Right cardiac atrium (tissue), 5 donors: ENCODE results near the gene ZRANB3. TPM values are rescaled to one million over a fixed set of nuclear protein-coding genes. Genes with fewer than 3 reads are reported as not detected.

Experiments
- ATAC-seq, 2 donors: fragments of 200-7000 bp; cut with Tn5 transposase; one replicate each; pipeline versions ENCODE4 v1.8.0 to v1.9.1; 2020; ENCODE audit warnings: moderate library complexity in 2 of 2, mild to moderate bottlenecking in 1 of 2
- DNase-seq, 3 donors: peaks; one replicate each; pipeline ENCODE4 v3.0.0-alpha.2; 2020
- H3K27ac ChIP-seq: one replicate; pipeline ENCODE4 v1.5.1; 2013; ENCODE audit warnings: mild to moderate bottlenecking, low read length, control low read depth, moderate library complexity
- H3K27me3 ChIP-seq: one replicate; pipeline ENCODE4 v1.6.1; 2013; ENCODE audit not compliant: control insufficient read depth, insufficient read depth
- H3K4me1 ChIP-seq: one replicate; pipeline ENCODE4 v1.6.1; 2013; ENCODE audit warnings: low read length; ENCODE audit not compliant: control insufficient read depth, insufficient read depth
- H3K4me3 ChIP-seq: one replicate; pipeline ENCODE4 v1.5.1; 2013; ENCODE audit warnings: low read length, control low read depth
- H3K9me3 ChIP-seq: one replicate; pipeline ENCODE4 v1.6.1; 2013; ENCODE audit warnings: low read length; ENCODE audit not compliant: control insufficient read depth
- WGBS: extraction: QIAGEN DNeasy Blood & Tissue Kit; methylation state at CpG from one replicate; pipeline ENCODE4 v1.1.7; 2013; 5-methylcytosine and 5-hydroxymethylcytosine counted together
- intact Hi-C, 4 donors: fragments of 100-400 bp; cut with DNase I; formaldehyde crosslinking; loops; one replicate each; pipeline versions ENCODE4 v1.11.0 to v1.14.0; 2022 to 2023
- polyA plus RNA-seq: library from polyadenylated mRNA; stranded (reverse); fragments of 200-250 nt; gene quantifications from one replicate; pipeline ENCODE4 v1.2.3, GENCODE V29; 2013
- total RNA-seq, 4 donors: library from RNA; stranded (reverse); fragmentation: NEBNext Ultra II Directional; extraction: Animal tissue kit (Norgen Biotek cat#: 25700); gene quantifications; one replicate each; pipeline ENCODE4 v1.2.1, GENCODE V29; 2021
- donor health status: healthy with polysubstance abuse.
- donor health status: DM: no; HTN: yes; CAD: no.
- donor health status: DM: no; HTN: no; CAD: no.
- donor health status: DM: no; HTN: yes; CAD: no; lungs with severe emphysema.
- donor health status: DM: yes; HTN: yes; CAD: no.

Gene ZRANB3
- total and polyA plus RNA-seq, 5 donors = 0.88 to 4.1 (median 2.6) TPM

GRCh38 chr2:135159191-135159590, 371.8 kb downstream of the ZRANB3 start:
- H3K4me3 ChIP-seq = no peak overlapping the region
- no peaks in the 10 kb centered on the region for H3K4me1 ChIP-seq
- no peak overlapping the region for H3K27ac ChIP-seq
- ATAC-seq = no peak
- WGBS = 94% methylated on average over 2 of the region's 2 CpGs
- no peaks in the 10 kb centered on the region for H3K27me3 ChIP-seq
- DNase-seq = no peak
- H3K9me3 ChIP-seq = no peaks in the 10 kb centered on the region
- intact Hi-C loops = no loop called here

DNA sequence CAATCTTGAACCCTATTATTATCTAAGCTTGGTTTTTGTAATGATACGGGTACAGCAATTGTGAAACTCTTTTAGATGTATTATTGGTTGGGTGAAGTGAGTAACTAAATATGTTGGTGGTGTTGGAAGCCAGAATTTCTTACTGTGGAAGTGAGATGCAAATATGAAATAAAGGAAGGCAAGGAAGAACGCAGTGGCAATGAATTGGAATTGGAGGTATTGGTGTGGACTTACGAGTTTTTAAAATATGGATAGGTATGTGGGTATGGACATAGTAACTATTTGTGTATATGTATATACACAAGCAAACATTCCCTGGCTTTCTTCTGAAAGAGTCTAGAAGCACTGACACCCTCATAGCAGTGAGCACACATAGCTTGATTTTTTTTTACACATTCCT, 373.2 kb downstream of the ZRANB3 start:
- Histone ChIP-seq H3K27me3 (no peaks in the 10 kb centered on the region), H3K4me1 (peaks cover 1% of the 10 kb centered on the region), H3K9me3 (no peaks in the 10 kb centered on the region), H3K4me3 (no peak overlapping the region), H3K27ac (no peak overlapping the region)
- ATAC-seq (no peak), DNase-seq (no peak)
- intact Hi-C loops = no loop called here
- WGBS = 98% methylated on average over 3 of the region's 3 CpGs

DNA sequence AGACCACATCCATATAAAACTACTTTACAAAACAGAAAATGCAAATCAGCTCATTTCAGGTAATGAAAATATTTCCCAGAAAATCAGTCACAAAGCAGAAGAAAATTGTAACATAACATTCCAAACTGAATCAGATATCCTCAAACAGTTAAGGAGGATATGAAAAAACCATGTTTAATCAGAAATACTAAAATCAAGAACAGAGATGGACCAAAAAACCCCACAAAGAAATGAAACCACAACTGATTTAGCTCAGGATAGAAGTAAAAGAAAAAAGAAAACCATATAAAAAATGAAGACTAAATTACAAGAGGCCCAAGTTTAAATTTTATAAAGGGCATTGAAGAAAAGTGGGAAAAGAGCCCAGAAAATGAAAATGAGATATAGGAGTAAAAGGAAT, 376.1 kb downstream of the ZRANB3 start:
- no peaks in the 10 kb centered on the region for H3K9me3 ChIP-seq
- intact Hi-C loops = no loop called here

DNA sequence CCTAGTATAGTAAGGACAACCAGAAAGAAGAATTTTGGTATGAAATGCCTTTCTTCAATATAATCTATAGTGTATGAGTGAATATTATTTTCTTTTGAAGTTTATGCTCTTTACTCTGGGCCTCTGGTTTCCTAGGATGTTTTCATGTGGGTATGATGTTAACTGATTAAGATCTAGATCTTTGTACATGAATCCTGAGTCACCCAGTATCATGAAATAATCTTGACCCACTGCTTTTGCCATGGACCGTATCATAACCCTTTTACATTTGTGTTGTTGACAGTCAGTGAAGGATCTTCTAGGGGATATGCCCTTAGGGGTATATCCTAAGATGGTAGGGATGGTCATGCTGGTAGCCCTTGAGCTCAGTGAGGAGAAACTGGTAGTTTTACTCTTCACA, 378.7 kb downstream of the ZRANB3 start:
- no peaks in the 10 kb centered on the region for H3K27me3 ChIP-seq
- H3K9me3 ChIP-seq = no peaks in the 10 kb centered on the region
- H3K4me3 ChIP-seq = no peak overlapping the region
- ATAC-seq (no peak), DNase-seq (no peak)
- no peak overlapping the region for H3K27ac ChIP-seq
- 88% methylated on average over 1 of the region's 1 CpG for WGBS
- H3K4me1 ChIP-seq = peaks cover 5% of the 10 kb centered on the region
- intact Hi-C loops = no loop called here

More for the DNA sequence above, 376.1 kb downstream of the ZRANB3 start:
- ATAC-seq (no peak), DNase-seq (no peak)
- no peak overlapping the region for H3K27ac ChIP-seq
- H3K4me3 ChIP-seq = no peak overlapping the region
- H3K27me3 ChIP-seq = no peaks in the 10 kb centered on the region
- peaks cover 3% of the 10 kb centered on the region for H3K4me1 ChIP-seq

DNA sequence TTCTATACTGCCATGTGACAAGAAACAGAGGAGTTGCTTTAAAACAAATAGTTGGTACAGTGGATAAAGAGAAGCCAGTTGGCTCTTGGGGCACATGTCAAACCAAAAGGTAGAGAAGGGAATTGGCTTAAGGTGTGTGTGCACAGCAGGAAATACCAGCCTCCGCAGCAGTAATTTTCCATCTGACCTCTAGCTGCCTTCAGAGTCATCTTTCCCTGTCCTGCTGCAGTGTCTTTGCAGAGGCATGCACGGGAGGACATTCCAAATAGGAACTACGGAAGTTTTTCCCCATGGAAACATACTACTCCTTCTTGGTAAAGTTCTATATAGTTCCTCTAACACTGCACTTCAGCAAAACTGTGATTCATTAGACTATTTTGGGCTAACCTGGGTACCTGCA, 379.4 kb downstream of the ZRANB3 start:
- 66% methylated on average over 3 of the region's 3 CpGs for WGBS
- H3K27ac ChIP-seq = no peak overlapping the region
- H3K27me3 ChIP-seq = no peaks in the 10 kb centered on the region
- H3K4me3 ChIP-seq = no peak overlapping the region
- H3K9me3 ChIP-seq = no peaks in the 10 kb centered on the region
- DNase-seq (no peak), ATAC-seq (peak; percentile 26 to 43)
- intact Hi-C loops = no loop called here
- H3K4me1 ChIP-seq = peaks cover 5% of the 10 kb centered on the region

DNA sequence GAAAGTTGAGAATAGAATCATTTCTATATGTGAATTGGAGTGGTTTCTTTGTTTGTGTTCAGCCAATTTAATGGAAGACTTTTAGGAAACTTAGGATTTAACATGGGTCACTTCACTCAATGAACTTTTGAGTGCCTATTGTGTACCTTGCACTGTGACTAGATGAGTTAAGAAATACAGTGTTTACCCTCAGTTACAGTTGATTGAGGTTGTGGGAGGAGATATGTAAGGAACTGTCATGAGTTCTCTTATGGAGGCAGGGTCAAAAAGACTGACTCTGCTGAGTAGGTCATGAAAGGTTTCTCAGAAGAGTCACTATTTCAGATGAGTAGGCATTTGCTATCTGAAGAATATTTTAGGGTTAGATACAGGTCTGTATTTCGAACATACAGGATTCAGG, 380.3 kb downstream of the ZRANB3 start:
- Histone ChIP-seq H3K4me3 (no peak overlapping the region), H3K27ac (no peak overlapping the region), H3K27me3 (no peaks in the 10 kb centered on the region), H3K9me3 (no peaks in the 10 kb centered on the region), H3K4me1 (peaks cover 5% of the 10 kb centered on the region)
- 66% methylated on average over 1 of the region's 1 CpG for WGBS
- no peak for DNase-seq
- intact Hi-C loops = no loop called here
- ATAC-seq = no peak

GRCh38 chr2:135149251-135149650, 381.8 kb downstream of the ZRANB3 start:
- no peaks in the 10 kb centered on the region for H3K27me3 ChIP-seq
- 44% methylated on average over 1 of the region's 1 CpG for WGBS
- no peaks in the 10 kb centered on the region for H3K9me3 ChIP-seq
- H3K27ac ChIP-seq = no peak overlapping the region
- peaks cover 5% of the 10 kb centered on the region for H3K4me1 ChIP-seq
- DNase-seq (no peak), ATAC-seq (peak in 1 of 2 donors; percentile 60)
- intact Hi-C loops = loop anchor here in 1 of 4 donors (10.0 kb wide), 1 partner anchor 144 kb away; no protein-coding TSS in a partner anchor
- no peak overlapping the region for H3K4me3 ChIP-seq

- Histone ChIP-seq H3K4me1 (peaks cover 2% of the 10 kb centered on the region), H3K9me3 (no peaks in the 10 kb centered on the region), H3K27me3 (no peaks in the 10 kb centered on the region), H3K27ac (no peak overlapping the region), H3K4me3 (no peak overlapping the region)
- WGBS = 98% methylated on average over 2 of the region's 2 CpGs
- intact Hi-C loops = loop anchor here in 1 of 4 donors (10.0 kb wide), 1 partner anchor 140 kb away; no protein-coding TSS in a partner anchor
- no peak for DNase-seq
- ATAC-seq = no peak
These were observed 386.7 kb downstream of the ZRANB3 start for GRCh38 chr2:135144343-135144742.

GRCh38 chr2:135142323-135142722, 388.7 kb downstream of the ZRANB3 start:
- intact Hi-C loops = loop anchor here in 1 of 4 donors (10.0 kb wide), 1 partner anchor 138 kb away; no protein-coding TSS in a partner anchor
- H3K27me3 ChIP-seq = no peaks in the 10 kb centered on the region
- no peaks in the 10 kb centered on the region for H3K4me1 ChIP-seq
- no peak overlapping the region for H3K4me3 ChIP-seq
- no peak overlapping the region for H3K27ac ChIP-seq
- no peaks in the 10 kb centered on the region for H3K9me3 ChIP-seq
- DNase-seq = no peak
- no peak for ATAC-seq
- 99% methylated on average over 1 of the region's 1 CpG for WGBS

DNA sequence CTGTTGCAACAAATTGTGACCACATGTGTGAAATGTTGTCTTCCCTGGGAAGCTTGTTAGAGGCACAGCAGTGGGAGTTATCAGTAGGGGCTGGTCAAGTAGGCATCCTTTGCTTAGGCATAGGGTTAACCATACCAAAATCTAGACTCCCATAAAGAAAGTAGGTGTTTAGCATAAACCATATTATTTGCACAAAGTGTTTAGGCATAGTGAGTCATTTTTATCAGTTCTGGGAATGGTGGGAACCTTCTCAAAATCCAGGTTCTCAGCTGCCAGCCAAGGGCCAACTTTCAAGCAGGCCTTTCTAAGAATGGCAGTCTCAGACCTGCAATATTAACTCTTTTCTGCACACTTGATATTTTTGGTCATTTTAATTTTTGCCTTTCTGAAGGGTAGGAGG, 390.4 kb downstream of the ZRANB3 start:
- ATAC-seq = no peak
- Histone ChIP-seq H3K27ac (no peak overlapping the region), H3K4me1 (no peaks in the 10 kb centered on the region), H3K27me3 (no peaks in the 10 kb centered on the region), H3K9me3 (no peaks in the 10 kb centered on the region), H3K4me3 (no peak overlapping the region)
- intact Hi-C loops = loop anchor here in 1 of 4 donors (10.0 kb wide), 1 partner anchor 136 kb away; no protein-coding TSS in a partner anchor
- no peak for DNase-seq

GRCh38 chr2:135132314-135132713, 398.7 kb downstream of the ZRANB3 start:
- ATAC-seq = no peak
- no peak for DNase-seq
- Histone ChIP-seq H3K27ac (no peak overlapping the region), H3K4me3 (no peak overlapping the region), H3K9me3 (no peaks in the 10 kb centered on the region), H3K27me3 (no peaks in the 10 kb centered on the region), H3K4me1 (no peaks in the 10 kb centered on the region)
- 97% methylated on average over 1 of the region's 1 CpG for WGBS
- intact Hi-C loops = no loop called here

DNA sequence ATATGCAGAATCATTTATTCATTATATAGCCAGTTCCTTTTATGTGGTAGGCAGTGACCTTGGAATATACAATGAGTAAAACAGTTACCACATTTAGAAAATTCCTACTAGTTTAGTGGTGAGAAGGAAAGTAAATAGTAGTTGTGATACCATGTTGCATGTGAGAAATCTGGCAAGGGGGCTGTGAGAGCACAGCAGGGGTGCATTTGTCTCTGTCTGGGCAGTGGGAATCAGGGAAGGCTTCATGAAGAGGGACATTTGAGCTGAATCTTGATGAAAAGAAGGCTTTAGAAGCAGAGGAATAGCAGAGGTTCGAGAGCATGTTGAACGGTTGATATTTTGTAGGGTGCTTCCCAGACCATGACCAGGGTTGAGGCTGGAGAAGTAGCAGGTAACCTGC, 400.3 kb downstream of the ZRANB3 start:
- 92% methylated on average over 2 of the region's 2 CpGs for WGBS
- intact Hi-C loops = no loop called here
- no peaks in the 10 kb centered on the region for H3K27me3 ChIP-seq

More for the DNA sequence above, 400.3 kb downstream of the ZRANB3 start:
- Histone ChIP-seq H3K9me3 (no peaks in the 10 kb centered on the region), H3K4me3 (no peak overlapping the region), H3K27ac (no peak overlapping the region), H3K4me1 (no peaks in the 10 kb centered on the region)
- ATAC-seq (no peak), DNase-seq (no peak)
